H1 (cell line): ENCODE measurements around the gene CEP350. TPM values are rescaled to one million over a fixed set of nuclear protein-coding genes. Genes with fewer than 3 reads are reported as not detected.

Experiments
- EZH2 ChIP-seq: fragments of 200-600 bp; sonication (generic); IDR thresholded peaks from 2 replicates; pipeline ENCODE4 v1.7.1; 2012; ENCODE audit warnings: low read depth, mild to moderate bottlenecking, moderate library complexity, low read length, inconsistent platforms; ENCODE audit not compliant: severe bottlenecking
- TAF1 ChIP-seq: IDR thresholded peaks from 2 replicates; pipeline ENCODE4 v1.6.1; 2011; ENCODE audit warnings: mild to moderate bottlenecking, low read depth, low read length
- polyA plus RNA-seq, 7 experiments: library from polyadenylated mRNA; depleted of rRNA in 3 of 7; stranded (reverse) in 5 of 7; unstranded in 2 of 7; fragments of >200 nt in 5 of 7; fragments of 200-250 nt in 2 of 7; gene quantifications; 1 replicate in 5 of 7; 2 replicates in 1 of 7; 4 replicates in 1 of 7; pipeline versions ENCODE4 v1.2.1 to v1.2.3, GENCODE V29; 2011 to 2013; ENCODE audit warnings: missing spikeins in 2 of 7, mixed read lengths in 2 of 7
- total RNA-seq: library from RNA; stranded (reverse); fragmentation: NEBNext Ultra II Directional; extraction: Animal tissue kit (Norgen Biotek cat#: 25700); gene quantifications from 2 replicates; pipeline ENCODE4 v1.2.1, GENCODE V29; 2021
- TF ChIP-seq, protein P1 (sequence below), 3 experiments: IDR thresholded peaks; 1 replicate in 2 of 3; 2 replicates in 1 of 3; pipeline versions ENCODE4 v1.5.1 to v1.6.1; 2011; ENCODE audit warnings: low read length in 3 of 3, mild to moderate bottlenecking in 3 of 3, inconsistent platforms in 2 of 3, low read depth in 1 of 3, moderate library complexity in 1 of 3; ENCODE audit not compliant: insufficient read depth in 1 of 3; ENCODE audit errors: control extremely low read depth in 1 of 3

The CEP350 gene
- total and polyA plus RNA-seq, 2 of the 8 experiments (the other 6 are each of a cell fraction or from before 2014, with no cell fraction given), result 5.6 to 39.4 TPM

DNA sequence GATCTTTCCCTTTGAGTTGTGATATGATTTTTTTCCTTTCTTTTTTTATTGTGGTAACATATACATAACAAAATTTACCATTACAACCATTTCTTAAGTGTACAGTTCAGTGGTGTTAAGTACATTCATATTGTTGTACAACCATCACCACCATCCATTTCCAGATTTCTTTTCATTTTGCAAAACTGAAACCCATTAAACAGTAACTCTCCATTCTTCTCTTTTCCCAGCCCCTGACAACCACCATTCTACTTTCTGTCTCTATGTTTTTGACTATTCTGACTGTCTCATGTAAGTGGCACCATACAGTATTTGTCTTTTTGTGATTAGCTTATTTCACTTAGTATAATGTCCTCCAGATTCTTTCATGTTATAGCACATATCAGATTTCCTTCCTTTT is 30.3 kb downstream of the CEP350 start (continued):
- TF ChIP-seq, protein P1, sequence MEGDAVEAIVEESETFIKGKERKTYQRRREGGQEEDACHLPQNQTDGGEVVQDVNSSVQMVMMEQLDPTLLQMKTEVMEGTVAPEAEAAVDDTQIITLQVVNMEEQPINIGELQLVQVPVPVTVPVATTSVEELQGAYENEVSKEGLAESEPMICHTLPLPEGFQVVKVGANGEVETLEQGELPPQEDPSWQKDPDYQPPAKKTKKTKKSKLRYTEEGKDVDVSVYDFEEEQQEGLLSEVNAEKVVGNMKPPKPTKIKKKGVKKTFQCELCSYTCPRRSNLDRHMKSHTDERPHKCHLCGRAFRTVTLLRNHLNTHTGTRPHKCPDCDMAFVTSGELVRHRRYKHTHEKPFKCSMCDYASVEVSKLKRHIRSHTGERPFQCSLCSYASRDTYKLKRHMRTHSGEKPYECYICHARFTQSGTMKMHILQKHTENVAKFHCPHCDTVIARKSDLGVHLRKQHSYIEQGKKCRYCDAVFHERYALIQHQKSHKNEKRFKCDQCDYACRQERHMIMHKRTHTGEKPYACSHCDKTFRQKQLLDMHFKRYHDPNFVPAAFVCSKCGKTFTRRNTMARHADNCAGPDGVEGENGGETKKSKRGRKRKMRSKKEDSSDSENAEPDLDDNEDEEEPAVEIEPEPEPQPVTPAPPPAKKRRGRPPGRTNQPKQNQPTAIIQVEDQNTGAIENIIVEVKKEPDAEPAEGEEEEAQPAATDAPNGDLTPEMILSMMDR (IDR thresholded peaks at IDR 0.05; ENCODE audit: control extremely low read depth in 1 of 3, insufficient read depth in 1 of 3, low read depth in 1 of 3, low read length in 3 of 3), result no peak
- no peak for TF ChIP-seq EZH2
- TF ChIP-seq TAF1, result no peak
